Kidney (tissue), 14 donors: ENCODE data around the gene PATE3. TPM values are rescaled to one million over a fixed set of nuclear protein-coding genes. Genes with fewer than 3 reads are reported as not detected.

Experiments used
- DNase-seq, 5 donors: peaks; one replicate each; pipeline ENCODE4 v3.0.0-alpha.2; 2013 to 2020
- FAIRE-seq: peaks from 2 replicates; lab custom pipeline; 2012; peaks lifted over from hg19 to GRCh38; lab: Jason Lieb, UNC
- H3K27ac ChIP-seq, 2 donors: one replicate each; pipeline ENCODE4 v1.7.0; 2013; ENCODE audit warnings: low read depth in 2 of 2, low read length in 2 of 2, inconsistent platforms in 1 of 2
- H3K27me3 ChIP-seq: one replicate; pipeline ENCODE4 v1.7.1; 2013; ENCODE audit warnings: low read length, inconsistent platforms; ENCODE audit not compliant: control insufficient read depth, insufficient read depth
- H3K36me3 ChIP-seq, 3 donors: one replicate each; pipeline versions ENCODE4 v1.7.0 to v1.7.1; 2013; ENCODE audit warnings: low read length in 3 of 3, control low read depth in 1 of 3, inconsistent platforms in 1 of 3; ENCODE audit not compliant: insufficient read depth in 3 of 3, control insufficient read depth in 2 of 3
- H3K4me1 ChIP-seq, 3 donors: one replicate each; pipeline versions ENCODE4 v1.7.0 to v1.7.1; 2013; ENCODE audit warnings: low read length in 3 of 3, inconsistent platforms in 1 of 3, low read depth in 1 of 3; ENCODE audit not compliant: control insufficient read depth in 2 of 3, insufficient read depth in 2 of 3
- H3K4me3 ChIP-seq, 3 donors: one replicate each; pipeline versions ENCODE4 v1.7.0 to v1.8.1; 2013; ENCODE audit warnings: low read length in 3 of 3, control low read depth in 1 of 3, inconsistent platforms in 1 of 3
- H3K9ac ChIP-seq, 3 donors: one replicate each; pipeline versions ENCODE4 v1.7.0 to v1.7.1; 2013; ENCODE audit warnings: low read length in 3 of 3, control low read depth in 1 of 3, inconsistent platforms in 1 of 3
- H3K9me3 ChIP-seq, 3 donors: one replicate each; pipeline versions ENCODE4 v1.7.0 to v1.7.1; 2013; ENCODE audit warnings: low read length in 3 of 3, control low read depth in 1 of 3, inconsistent platforms in 1 of 3; ENCODE audit not compliant: control insufficient read depth in 2 of 3, insufficient read depth in 1 of 3
- CTCF ChIP-seq: IDR thresholded peaks from 3 replicates; pipeline ENCODE4 v1.5.1; 2012; ENCODE audit warnings: mild to moderate bottlenecking, moderate library complexity, borderline replicate concordance; ENCODE audit not compliant: insufficient read depth; ENCODE audit errors: extremely low read depth
- intact Hi-C: fragments of 100-400 bp; cut with DNase I; formaldehyde crosslinking; loops from one replicate; pipeline ENCODE4 v1.11.1; 2022
- polyA plus RNA-seq: library from polyadenylated mRNA; stranded (reverse); fragments of 350-450 nt; fragmentation: Illumina TruSeq; extraction: RNeasy Lipid Tissue Mini Kit (QIAGEN cat#74804); gene quantifications from one replicate; pipeline ENCODE4 v1.2.3, GENCODE V29; 2014; ENCODE audit warnings: low read depth, low replicate concordance; ENCODE audit not compliant: insufficient read depth
- total RNA-seq: library from RNA; stranded (reverse); fragmentation: NEBNext Ultra II Directional; extraction: Animal tissue kit (Norgen Biotek cat#: 25700); gene quantifications from one replicate; pipeline ENCODE4 v1.2.1, GENCODE V29; 2021
- donor health status: control.
- donor health status: control.
- donor health status: control.
- donor health status: control.
- donor health status: control.
- donor health status: DM: yes; HTN: yes; CAD: no.
- donor health status: Normal renal cell carcinoma (clear cell type).

PATE3 gene
- total and polyA plus RNA-seq, 2 donors from 2014 or later: not detected

GRCh38 chr11:125766251-125766650 is 21.7 kb upstream of the PATE3 start:
- Histone ChIP-seq H3K9me3 (no peaks in the 10 kb centered on the region), H3K4me3 (no peak overlapping the region), H3K27me3 (no peaks in the 10 kb centered on the region), H3K36me3 (no peaks in the 10 kb centered on the region), H3K4me1 (no peaks in the 10 kb centered on the region), H3K27ac (no peak overlapping the region), H3K9ac (no peak overlapping the region)
- intact Hi-C loops: no loop called here
- FAIRE-seq (no peak), DNase-seq (no peak)
- TF ChIP-seq CTCF: no peak

- Histone ChIP-seq H3K9me3 (no peaks in the 10 kb centered on the region), H3K4me3 (no peak overlapping the region), H3K27ac (no peak overlapping the region), H3K9ac (no peak overlapping the region), H3K27me3 (no peaks in the 10 kb centered on the region), H3K36me3 (no peaks in the 10 kb centered on the region), H3K4me1 (no peaks in the 10 kb centered on the region)
- FAIRE-seq (no peak), DNase-seq (peak in 3 of 5 donors; percentile 10 to 66 (median 11))
- no peak for TF ChIP-seq CTCF
- intact Hi-C loops: no loop called here
These were observed 19.4 kb upstream of the PATE3 start for GRCh38 chr11:125768336-125769046.

- Histone ChIP-seq H3K27ac (no peak overlapping the region), H3K4me1 (no peaks in the 10 kb centered on the region), H3K9ac (no peak overlapping the region), H3K9me3 (no peaks in the 10 kb centered on the region), H3K36me3 (no peaks in the 10 kb centered on the region), H3K27me3 (no peaks in the 10 kb centered on the region), H3K4me3 (no peak overlapping the region)
- intact Hi-C loops: no loop called here
- DNase-seq: no peak
- no peak for TF ChIP-seq CTCF
- no peak for FAIRE-seq
These were observed 17.3 kb upstream of the PATE3 start for GRCh38 chr11:125770583-125770982.
